Measurements from ENCODE around the gene PSMC1. TPM values are rescaled to one million over a fixed set of nuclear protein-coding genes. Genes with fewer than 3 reads are reported as not detected.

The PSMC1 gene
- total RNA-seq, 2 donors from 2014 or later, result 105 to 112 TPM

GRCh38 chr14:90263748-90264449 lies 7.5 kb downstream of the PSMC1 start:
- DNase-seq (no peak), ATAC-seq (replicated peaks in 1 of 2) (peak; percentile 17 to 62)
- H3K27me3 Mint-ChIP-seq (ENCODE audit: low read depth), result no peaks in the 10 kb centered on the region
- peaks cover 2 to 3% of the 10 kb centered on the region in 2 donors for H3K9me3 Mint-ChIP-seq
- H3K36me3 Mint-ChIP-seq (ENCODE audit: insufficient read depth in 2 of 2), result peaks cover 17 to 28% of the 10 kb centered on the region in 2 donors
- peaks cover 6% of the 10 kb centered on the region for H3K4me1 Mint-ChIP-seq (ENCODE audit: low read depth)
- H3K4me3 Mint-ChIP-seq, result peak overlapping the region in 1 of 2 donors; percentile 47
- peak overlapping the region; percentile 85 for H3K27ac Mint-ChIP-seq

- H3K9me3 Mint-ChIP-seq, result no peaks in the 10 kb centered on the region
- H3K27ac Mint-ChIP-seq, result no peak overlapping the region
- ATAC-seq (replicated peaks in 1 of 2), result peak in 1 of 2 donors; percentile 24
- H3K4me1 Mint-ChIP-seq (ENCODE audit: low read depth), result peaks cover 4% of the 10 kb centered on the region
- H3K4me3 Mint-ChIP-seq, result no peak overlapping the region
- H3K36me3 Mint-ChIP-seq (ENCODE audit: insufficient read depth in 2 of 2), result peaks cover 9 to 25% of the 10 kb centered on the region in 2 donors
- no peak for DNase-seq
- no peaks in the 10 kb centered on the region for H3K27me3 Mint-ChIP-seq (ENCODE audit: low read depth)
Observed at GRCh38 chr14:90266441-90267154, 10.2 kb downstream of the PSMC1 start.

- H3K36me3 Mint-ChIP-seq (ENCODE audit: insufficient read depth in 2 of 2), result peaks cover 11 to 25% of the 10 kb centered on the region in 2 donors
- H3K4me1 Mint-ChIP-seq (ENCODE audit: low read depth), result peaks cover 4% of the 10 kb centered on the region
- no peaks in the 10 kb centered on the region for H3K27me3 Mint-ChIP-seq (ENCODE audit: low read depth)
- ATAC-seq (replicated peaks in 1 of 2) (no peak), DNase-seq (no peak)
- no peak overlapping the region for H3K4me3 Mint-ChIP-seq
- no peaks in the 10 kb centered on the region for H3K9me3 Mint-ChIP-seq
- peak overlapping the region; percentile 40 for H3K27ac Mint-ChIP-seq
Observed at GRCh38 chr14:90268420-90268819, 12.1 kb downstream of the PSMC1 start.

DNA sequence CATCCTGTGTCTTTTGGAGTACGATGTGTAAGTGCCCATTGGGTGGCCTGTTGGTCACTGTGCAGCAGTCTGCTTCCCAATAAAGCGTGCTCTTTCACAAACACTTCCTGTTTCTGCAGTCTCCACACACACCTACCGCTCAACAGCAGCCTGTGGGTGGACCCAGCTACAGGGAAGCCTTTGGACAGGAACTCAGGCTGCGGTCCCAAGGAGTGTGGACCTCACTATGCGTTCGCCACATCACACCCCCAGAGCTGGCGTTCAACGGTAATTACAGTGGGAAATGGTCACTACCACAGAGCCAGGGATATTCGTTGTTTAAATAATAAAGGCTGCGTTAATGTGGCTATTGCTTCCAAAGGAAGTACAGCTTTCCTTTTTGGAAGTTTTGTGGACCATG lies 16.2 kb downstream of the PSMC1 start:
- ATAC-seq (replicated peaks in 1 of 2) (no peak), DNase-seq (no peak)
- Mint-ChIP-seq H3K36me3 (ENCODE audit: insufficient read depth in 2 of 2) (peaks cover 5 to 17% of the 10 kb centered on the region in 2 donors), H3K4me3 (no peak overlapping the region), H3K27ac (no peak overlapping the region), H3K9me3 (no peaks in the 10 kb centered on the region), H3K4me1 (ENCODE audit: low read depth) (peaks cover 30% of the 10 kb centered on the region), H3K27me3 (ENCODE audit: low read depth) (no peaks in the 10 kb centered on the region)

DNA sequence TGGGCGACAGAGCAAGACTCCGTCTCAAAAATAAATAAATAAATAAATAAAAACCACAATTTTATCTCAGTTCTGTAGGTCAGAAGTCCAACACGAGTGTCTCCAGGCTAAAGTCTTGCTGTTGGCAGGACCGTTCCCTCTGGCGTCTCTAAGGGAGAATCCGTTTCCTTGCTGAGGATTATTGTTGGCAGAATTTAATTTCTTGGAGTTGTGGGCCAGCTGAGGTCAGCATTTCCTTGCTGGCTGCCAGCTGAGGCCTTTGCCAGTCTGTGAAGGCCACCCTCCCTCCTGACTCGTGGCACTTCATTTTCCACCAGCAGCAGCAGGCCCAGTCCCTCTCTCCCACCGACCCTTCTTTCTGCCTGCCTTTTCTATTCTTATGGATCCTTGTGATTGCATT lies 17.2 kb downstream of the PSMC1 start:
- Mint-ChIP-seq H3K4me1 (ENCODE audit: low read depth) (peaks cover 30% of the 10 kb centered on the region), H3K36me3 (ENCODE audit: insufficient read depth in 2 of 2) (peaks cover 3 to 17% of the 10 kb centered on the region in 2 donors), H3K9me3 (no peaks in the 10 kb centered on the region), H3K4me3 (no peak overlapping the region), H3K27ac (peak overlapping the region; percentile 24), H3K27me3 (ENCODE audit: low read depth) (no peaks in the 10 kb centered on the region)
- no peak for ATAC-seq (replicated peaks in 1 of 2)
- no peak for DNase-seq

- H3K4me1 Mint-ChIP-seq (ENCODE audit: low read depth), result peaks cover 30% of the 10 kb centered on the region
- ATAC-seq (replicated peaks in 1 of 2) (no peak), DNase-seq (no peak)
- peaks cover 2 to 12% of the 10 kb centered on the region in 2 donors for H3K36me3 Mint-ChIP-seq (ENCODE audit: insufficient read depth in 2 of 2)
- H3K9me3 Mint-ChIP-seq, result no peaks in the 10 kb centered on the region
- H3K4me3 Mint-ChIP-seq, result no peak overlapping the region
- peak overlapping the region; percentile 88 for H3K27ac Mint-ChIP-seq
- H3K27me3 Mint-ChIP-seq (ENCODE audit: low read depth), result no peaks in the 10 kb centered on the region
Observed at GRCh38 chr14:90274019-90274418, 17.7 kb downstream of the PSMC1 start.

DNA sequence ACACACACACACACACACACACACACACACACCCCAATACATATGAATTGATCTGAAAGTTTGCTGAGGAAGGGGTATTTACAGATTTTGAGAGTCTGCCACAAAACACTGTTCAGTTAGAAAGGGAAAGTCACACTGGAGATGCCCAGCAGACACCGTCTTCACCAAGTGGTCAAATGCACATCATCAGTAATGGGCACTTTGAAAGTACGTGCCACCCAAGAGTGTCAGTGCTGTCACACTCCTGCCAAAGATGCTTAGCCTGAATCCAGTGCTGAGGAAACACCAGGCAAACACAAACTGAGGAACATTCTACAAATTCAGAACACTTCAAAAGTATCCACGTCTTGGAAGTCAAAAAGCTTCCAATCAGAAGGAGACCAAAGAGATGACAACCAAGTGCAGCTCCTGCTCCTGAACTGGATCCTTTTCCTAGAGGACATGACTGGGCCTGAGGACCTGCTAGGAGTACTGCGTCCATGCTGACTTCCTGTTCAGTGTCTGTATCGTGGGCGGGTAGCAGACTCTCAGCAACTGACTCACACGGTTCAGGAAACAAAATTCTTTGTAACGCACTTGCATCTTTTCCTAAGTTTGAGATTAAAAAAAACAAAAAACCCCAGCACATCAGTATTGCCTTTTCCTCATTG lies 18.6 kb downstream of the PSMC1 start:
- DNase-seq (peak; percentile 23 to 34), ATAC-seq (replicated peaks in 1 of 2) (peak; percentile 65 to 67)
- Mint-ChIP-seq H3K4me3 (peak overlapping the region; percentile 51 to 65), H3K36me3 (ENCODE audit: insufficient read depth in 2 of 2) (peaks cover 2 to 11% of the 10 kb centered on the region in 2 donors), H3K27ac (peak overlapping the region; percentile 88), H3K9me3 (no peaks in the 10 kb centered on the region), H3K27me3 (ENCODE audit: low read depth) (no peaks in the 10 kb centered on the region), H3K4me1 (ENCODE audit: low read depth) (peaks cover 30% of the 10 kb centered on the region)

DNA sequence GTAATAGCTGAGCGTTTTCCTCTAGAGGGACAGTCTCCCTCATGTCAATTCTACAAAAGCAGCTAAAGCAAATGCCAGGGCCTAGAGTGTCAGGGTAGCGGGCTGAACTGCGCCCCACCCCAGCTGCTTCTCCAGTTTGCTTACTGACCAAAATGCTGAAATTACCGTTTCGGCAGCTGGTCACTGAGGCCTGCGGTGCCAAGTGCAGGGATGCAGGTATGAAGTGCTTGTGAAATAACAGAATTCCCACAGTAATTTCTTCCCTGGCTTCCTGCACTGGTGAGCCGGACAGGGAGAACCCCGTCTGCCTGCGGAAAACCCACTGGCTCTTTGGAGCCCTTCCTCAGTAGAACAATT lies 19.1 kb downstream of the PSMC1 start:
- Mint-ChIP-seq H3K27me3 (ENCODE audit: low read depth) (no peaks in the 10 kb centered on the region), H3K36me3 (ENCODE audit: insufficient read depth in 2 of 2) (peaks cover 2 to 7% of the 10 kb centered on the region in 2 donors), H3K4me1 (ENCODE audit: low read depth) (peaks cover 30% of the 10 kb centered on the region), H3K4me3 (peak overlapping the region; percentile 51 to 65), H3K9me3 (no peaks in the 10 kb centered on the region), H3K27ac (peak overlapping the region; percentile 88)
- DNase-seq (no peak), ATAC-seq (replicated peaks in 1 of 2) (peak; percentile 5 to 26)

DNA sequence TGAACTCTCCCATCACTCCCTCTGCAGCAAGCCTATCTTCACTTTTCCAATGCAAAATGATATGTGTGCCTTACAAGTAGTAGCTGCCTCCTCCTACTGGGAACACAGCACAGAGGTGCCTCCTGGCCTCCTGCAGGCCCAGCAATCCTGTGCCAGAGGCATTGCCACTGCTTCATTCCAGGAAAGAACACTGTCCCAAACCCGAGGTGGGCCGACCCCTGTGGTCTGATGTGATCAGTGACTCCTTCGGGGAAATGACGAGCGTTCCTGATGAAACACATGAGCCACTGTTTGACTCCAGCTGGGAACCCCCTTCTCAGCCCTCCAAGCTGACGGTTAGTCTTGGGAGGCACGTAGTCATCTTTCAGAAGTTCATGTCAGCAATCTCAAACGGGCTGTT lies 19.5 kb downstream of the PSMC1 start:
- peak overlapping the region; percentile 51 to 65 for H3K4me3 Mint-ChIP-seq

DNA sequence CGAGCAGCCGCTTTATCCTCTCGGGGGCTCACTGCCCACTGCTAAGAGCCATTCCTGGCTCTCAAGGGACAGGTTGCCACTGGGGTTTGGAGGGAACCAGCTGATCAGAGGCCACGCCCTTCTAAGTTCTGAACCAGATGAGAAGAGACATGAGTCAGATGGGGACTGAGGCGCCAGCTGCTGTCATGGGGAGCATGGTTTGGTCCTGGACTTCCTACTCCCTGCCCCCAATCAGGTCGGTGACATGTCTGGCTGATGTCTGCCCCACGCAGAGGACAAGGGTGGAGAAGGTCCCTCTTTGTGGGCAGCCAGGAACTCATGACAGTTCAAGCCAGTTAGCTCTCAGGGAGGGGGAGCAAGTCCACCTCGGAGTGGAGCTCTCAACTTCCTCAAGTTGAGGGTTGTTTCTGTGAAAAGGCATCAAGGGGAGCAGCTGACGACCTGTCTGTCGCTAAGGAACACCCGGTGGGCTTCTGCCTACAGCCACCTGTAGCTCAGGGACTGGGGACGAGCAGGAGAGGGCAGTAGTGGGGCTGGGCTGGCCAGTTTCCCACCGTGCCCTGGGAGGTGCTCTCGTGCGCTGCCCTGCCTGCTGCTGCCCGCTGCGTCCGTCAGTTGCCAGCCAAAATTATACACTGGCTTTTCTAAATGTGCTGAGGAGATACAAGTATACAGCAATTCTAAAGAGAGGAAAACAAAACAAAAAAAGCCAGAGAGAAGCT lies 20.5 kb downstream of the PSMC1 start:
- ATAC-seq (replicated peaks in 1 of 2) (peak; percentile 16 to 46), DNase-seq (no peak)
- no peaks in the 10 kb centered on the region for H3K9me3 Mint-ChIP-seq
- no peaks in the 10 kb centered on the region for H3K27me3 Mint-ChIP-seq (ENCODE audit: low read depth)
- no peak overlapping the region for H3K4me3 Mint-ChIP-seq
- H3K4me1 Mint-ChIP-seq (ENCODE audit: low read depth), result peaks cover 30% of the 10 kb centered on the region
- H3K27ac Mint-ChIP-seq, result peak overlapping the region; percentile 69
- H3K36me3 Mint-ChIP-seq (ENCODE audit: insufficient read depth in 2 of 2), result peaks cover 2 to 4% of the 10 kb centered on the region in 2 donors

More for the DNA sequence above, 19.5 kb downstream of the PSMC1 start:
- no peaks in the 10 kb centered on the region for H3K9me3 Mint-ChIP-seq
- peak overlapping the region; percentile 88 for H3K27ac Mint-ChIP-seq
- ATAC-seq (replicated peaks in 1 of 2) (peak; percentile 46 to 72), DNase-seq (peak; percentile 23 to 24)
- no peaks in the 10 kb centered on the region for H3K27me3 Mint-ChIP-seq (ENCODE audit: low read depth)
- peaks cover 2 to 6% of the 10 kb centered on the region in 2 donors for H3K36me3 Mint-ChIP-seq (ENCODE audit: insufficient read depth in 2 of 2)
- peaks cover 30% of the 10 kb centered on the region for H3K4me1 Mint-ChIP-seq (ENCODE audit: low read depth)

DNA sequence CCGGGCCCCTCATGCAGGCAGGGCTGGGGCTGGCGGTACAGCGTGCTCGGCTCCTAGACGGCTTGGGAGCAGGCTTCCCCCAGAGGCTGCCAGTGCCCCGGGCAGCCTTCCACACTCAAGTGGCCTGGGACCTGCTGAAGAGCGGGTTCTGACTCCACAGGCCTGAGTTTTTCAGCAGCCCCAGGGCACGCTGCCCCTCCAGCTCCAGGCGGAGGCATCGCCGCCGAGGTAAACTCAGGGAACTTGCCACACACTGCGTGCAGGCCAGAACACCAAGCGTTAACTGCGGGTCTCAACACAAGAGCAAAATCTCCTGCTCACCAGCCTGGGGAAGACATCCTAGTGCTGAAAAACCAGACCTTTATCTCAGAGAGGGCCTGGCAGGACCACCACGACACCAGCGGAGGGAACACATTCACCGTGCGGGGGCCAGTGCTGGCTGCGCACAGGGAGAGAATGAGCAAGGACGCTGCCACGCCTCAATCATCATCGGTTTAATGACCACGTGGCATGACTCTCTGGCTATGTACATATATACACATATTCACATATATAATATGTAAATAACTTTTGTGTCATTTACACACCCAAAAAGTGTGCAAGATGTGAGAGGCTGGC lies 21.3 kb downstream of the PSMC1 start:
- DNase-seq (no peak), ATAC-seq (replicated peaks in 1 of 2) (no peak)
- H3K36me3 Mint-ChIP-seq (ENCODE audit: insufficient read depth in 2 of 2), result peaks cover 2 to 4% of the 10 kb centered on the region in 2 donors
- peaks cover 30% of the 10 kb centered on the region for H3K4me1 Mint-ChIP-seq (ENCODE audit: low read depth)
- H3K27me3 Mint-ChIP-seq (ENCODE audit: low read depth), result no peaks in the 10 kb centered on the region
- no peaks in the 10 kb centered on the region for H3K9me3 Mint-ChIP-seq
- no peak overlapping the region for H3K27ac Mint-ChIP-seq
- no peak overlapping the region for H3K4me3 Mint-ChIP-seq

Measured in activated T-cell treated with anti-CD3 and anti-CD28 coated beads, Interleukin-2, amount 50 U/mL, for 72 hours (primary cell).